PC-9 (cell line): ENCODE measurements around the gene ANKRD66.

ENCODE experiments used
- CTCF ChIP-seq: fragments of 200-600 bp; sonication (generic); conservative IDR thresholded peaks from 2 replicates; pipeline ENCODE4 v1.6.1; 2017; ENCODE audit warnings: mixed run types, antibody characterized with exemption, mild to moderate bottlenecking, moderate library complexity
- EZH2 ChIP-seq: fragments of 200-600 bp; sonication (generic); IDR thresholded peaks from 2 replicates; pipeline ENCODE4 v1.8.0; 2017; ENCODE audit warnings: antibody characterized with exemption, low read depth

GRCh38 chr6:46784535-46784934 lies 37.8 kb downstream of the ANKRD66 start:
- no peak for TF ChIP-seq EZH2
- no peak for TF ChIP-seq CTCF
